NCI-H1048 (cell line): ENCODE data around the gene NTN5.
A peak's percentile ranks its signal among the peaks of the same experiment; 100 is the strongest.

Source experiments
- DNase-seq: peaks from one replicate; lab custom pipeline; 2025; lab: John Stamatoyannopoulos, UW

Gene NTN5

DNA sequence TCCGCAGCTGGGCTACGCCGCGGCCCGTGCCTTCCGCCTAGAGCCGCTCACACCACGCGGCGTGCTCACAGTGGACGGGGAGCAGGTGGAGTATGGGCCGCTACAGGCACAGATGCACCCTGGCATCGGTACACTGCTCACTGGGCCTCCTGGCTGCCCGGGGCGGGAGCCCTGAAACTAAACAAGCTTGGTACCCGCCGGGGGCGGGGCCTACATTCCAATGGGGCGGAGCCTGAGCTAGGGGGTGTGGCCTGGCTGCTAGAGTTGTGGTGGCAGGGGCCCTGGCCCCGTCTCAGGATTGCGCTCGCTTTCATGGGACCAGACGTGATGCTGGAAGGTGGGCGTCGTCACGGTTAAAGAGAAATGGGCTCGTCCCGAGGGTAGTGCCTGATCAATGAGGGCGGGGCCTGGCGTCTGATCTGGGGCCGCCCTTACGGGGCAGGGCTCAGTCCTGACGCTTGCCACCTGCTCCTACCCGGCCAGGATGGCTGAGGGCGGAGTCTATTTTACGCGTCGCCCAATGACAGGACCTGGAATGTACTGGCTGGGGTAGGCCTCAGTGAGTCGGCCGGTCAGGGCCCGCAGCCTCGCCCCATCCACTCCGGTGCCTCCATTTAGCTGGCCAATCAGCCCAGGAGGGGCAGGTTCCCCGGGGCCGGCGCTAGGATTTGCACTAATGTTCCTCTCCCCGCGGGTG lies 43.1 kb downstream of the NTN5 start:
- no peak for DNase-seq

DNA sequence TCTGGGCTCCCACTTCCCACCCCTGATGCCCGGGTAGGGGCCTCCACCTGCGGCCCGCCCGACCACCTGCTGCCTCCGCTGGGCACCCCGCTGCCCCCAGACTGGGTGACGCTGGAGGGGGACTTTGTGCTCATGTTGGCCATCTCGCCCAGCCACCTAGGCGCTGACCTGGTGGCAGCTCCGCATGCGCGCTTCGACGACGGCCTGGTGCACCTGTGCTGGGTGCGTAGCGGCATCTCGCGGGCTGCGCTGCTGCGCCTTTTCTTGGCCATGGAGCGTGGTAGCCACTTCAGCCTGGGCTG lies 43.6 kb downstream of the NTN5 start:
- no peak for DNase-seq

DNA sequence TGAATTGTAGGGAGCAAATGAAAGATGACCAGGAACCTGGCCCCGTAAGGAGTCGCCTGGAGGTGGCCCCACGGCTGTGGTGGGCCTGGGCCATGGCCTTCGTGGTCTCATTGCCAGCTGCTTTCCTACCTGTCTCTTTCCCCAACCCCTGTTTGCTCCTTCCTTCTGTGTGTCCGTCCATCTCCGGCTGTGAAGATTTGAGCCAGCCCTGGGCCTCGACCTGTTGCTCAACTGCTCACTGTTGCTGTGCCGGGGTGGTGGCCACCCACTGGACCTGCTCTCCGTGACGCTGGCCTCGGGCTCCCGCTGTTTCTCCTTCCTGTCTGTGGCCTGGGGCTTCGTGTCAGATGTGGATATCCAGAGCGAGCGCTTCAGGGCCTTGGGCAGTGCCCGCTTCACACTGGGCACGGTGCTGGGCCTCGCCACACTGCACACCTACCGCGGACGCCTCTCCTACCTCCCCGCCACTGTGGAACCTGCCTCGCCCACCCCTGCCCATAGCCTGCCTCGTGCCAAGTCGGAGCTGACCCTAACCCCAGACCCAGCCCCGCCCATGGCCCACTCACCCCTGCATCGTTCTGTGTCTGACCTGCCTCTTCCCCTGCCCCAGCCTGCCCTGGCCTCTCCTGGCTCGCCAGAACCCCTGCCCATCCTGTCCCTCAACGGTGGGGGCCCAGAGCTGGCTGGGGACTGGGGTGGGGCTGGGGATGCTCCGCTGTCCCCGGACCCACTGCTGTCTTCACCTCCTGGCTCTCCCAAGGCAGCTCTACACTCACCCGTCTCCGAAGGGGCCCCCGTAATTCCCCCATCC lies 44.1 kb downstream of the NTN5 start:
- no peak for DNase-seq

DNA sequence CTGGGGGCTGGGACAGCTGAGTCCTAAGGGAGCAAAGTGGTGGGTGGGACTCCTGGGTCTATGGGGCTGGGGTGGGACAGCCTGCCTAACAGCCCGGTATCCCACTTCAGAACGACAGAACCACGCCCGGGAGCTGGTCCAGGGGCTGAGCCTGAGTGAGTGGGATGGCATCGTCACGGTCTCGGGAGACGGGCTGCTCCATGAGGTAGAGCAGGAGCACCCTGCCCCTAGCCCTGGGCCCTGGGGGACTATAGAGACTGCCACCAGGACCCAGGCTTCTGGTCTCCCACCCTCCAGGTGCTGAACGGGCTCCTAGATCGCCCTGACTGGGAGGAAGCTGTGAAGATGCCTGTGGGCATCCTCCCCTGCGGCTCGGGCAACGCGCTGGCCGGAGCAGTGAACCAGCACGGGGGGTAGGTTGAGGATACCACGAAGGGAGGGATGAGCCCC lies 44.9 kb downstream of the NTN5 start:
- DNase-seq = no peak

DNA sequence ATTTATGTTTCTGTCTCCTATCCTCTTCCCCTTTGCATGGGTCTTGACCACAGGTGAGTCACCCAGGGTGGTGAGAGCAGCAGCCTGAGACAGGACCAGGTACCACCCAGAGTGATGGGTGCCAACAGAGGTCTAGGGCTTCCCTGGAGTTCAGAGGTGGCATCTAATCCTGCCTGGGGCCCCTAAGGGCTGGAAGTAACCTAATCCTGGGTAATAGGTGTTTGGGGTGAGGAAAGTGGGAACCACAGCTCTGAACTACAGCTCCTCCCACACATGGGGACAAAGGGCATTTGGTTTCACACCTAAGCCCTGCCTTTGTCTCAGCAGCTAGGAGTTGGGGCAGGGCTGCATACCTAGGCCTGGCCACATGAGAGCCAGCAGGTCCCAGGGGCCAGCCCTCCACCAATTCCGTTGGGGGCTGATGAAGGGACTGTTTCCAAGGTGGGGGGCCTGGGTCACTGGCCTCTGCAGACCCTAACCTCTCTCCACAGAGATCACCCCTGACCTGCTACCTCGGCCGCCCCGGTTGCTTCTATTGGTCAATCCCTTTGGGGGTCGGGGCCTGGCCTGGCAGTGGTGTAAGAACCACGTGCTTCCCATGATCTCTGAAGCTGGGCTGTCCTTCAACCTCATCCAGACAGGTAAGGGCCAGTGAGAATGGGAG lies 45.5 kb downstream of the NTN5 start:
- no peak for DNase-seq

DNA sequence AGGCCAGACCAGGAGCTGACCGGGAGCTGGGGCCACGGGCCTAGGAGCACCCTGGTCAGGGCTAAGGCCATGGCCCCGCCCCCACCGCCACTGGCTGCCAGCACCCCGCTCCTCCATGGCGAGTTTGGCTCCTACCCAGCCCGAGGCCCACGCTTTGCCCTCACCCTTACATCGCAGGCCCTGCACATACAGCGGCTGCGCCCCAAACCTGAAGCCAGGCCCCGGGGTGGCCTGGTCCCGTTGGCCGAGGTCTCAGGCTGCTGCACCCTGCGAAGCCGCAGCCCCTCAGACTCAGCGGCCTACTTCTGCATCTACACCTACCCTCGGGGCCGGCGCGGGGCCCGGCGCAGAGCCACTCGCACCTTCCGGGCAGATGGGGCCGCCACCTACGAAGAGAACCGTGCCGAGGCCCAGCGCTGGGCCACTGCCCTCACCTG lies 46.9 kb downstream of the NTN5 start:
- no peak for DNase-seq

DNA sequence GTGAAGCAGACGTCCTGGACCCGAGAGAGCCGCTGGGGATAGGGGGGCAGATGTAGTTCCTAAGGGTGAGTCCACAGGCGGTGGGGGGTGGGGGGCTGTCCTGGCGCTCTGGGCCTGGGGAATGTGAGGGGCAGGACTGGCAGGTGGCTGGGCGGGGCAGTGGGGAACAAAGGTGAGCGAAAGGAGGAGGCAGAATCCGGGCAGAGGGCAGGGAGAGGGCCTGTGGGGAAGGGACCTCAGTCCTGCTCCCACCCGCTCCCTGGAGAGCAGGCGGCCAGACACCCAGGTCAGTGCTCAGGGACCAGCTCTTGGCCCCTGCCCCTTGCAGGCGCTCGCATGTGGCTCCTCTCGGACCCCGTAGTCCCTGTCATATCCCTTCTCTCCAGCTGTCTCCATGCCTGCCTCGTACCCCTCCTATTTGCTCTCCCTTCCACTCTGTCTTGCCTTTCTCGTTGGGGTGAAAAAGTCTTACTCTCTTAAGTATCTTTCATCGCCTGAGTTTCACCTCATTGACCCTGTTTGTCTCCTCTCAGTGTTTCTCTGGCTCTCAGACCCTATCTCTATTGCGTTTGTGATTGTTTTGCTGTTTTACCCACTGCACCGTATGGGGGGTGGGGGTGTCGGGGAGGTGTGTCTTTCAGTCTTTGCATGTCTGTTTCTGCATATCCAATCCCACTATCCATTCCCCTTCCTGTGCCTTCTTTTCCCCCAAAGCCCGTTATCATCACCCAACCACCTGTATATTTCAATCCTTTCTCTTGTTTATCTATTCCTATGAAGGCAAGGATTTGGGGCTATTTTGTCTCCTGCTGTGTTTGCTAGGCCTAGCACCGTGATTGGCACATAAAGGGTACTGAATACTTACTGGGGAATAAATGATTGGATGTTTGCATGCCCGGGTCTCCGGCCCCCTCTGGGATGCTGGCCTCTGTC lies 47.8 kb downstream of the NTN5 start:
- DNase-seq = no peak

DNA sequence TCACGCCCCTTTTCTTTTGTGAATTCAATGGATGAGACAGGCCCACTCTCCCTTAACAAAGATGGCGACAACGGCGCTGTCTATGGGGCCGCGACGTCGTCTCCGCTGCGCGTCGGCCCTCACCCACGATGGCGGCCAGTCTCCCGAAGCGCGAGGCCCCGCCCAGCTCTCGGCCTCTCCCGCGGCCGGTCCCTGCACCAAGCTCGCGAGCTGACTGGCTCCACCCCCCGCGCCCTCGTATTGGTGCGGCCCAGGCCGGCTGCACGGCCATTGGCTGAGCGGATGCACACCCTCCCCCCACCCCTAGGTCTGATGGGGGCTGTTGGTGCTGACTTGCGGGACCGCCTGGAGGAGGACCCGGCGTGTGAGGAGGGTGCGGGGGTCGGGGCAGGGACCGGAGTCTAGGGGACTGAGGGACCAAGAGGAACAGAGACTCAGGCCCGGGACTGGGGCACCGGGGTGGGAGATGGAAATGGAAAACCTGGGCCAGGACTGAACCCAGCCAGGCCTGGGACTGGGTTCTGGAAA lies 48.7 kb downstream of the NTN5 start:
- peak; percentile 96 for DNase-seq

DNA sequence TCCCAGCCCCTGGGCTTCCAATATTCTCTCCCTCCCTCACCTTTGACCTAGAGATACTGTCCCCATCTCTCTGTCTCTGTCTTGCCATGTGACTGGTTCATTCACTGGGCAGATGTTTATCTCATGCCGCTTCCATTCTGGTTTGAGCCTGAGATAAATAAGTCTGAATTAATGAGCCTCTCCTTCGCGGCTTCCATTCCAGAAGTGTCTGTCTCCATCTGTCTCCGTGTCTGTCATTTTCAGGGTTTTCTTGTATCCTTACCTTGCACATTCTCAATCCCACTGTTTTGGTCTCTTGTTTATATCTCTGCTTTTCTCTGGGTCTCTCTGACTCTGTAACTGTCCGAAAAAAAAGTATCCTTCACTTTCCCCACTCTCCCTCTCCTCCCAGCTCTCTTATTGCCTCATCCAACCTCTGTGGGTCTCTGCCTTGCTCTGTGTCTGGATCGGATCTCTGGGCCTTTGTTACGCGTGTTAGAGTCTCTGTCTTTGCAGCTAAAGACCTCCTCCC lies 49.2 kb downstream of the NTN5 start:
- no peak for DNase-seq

DNA sequence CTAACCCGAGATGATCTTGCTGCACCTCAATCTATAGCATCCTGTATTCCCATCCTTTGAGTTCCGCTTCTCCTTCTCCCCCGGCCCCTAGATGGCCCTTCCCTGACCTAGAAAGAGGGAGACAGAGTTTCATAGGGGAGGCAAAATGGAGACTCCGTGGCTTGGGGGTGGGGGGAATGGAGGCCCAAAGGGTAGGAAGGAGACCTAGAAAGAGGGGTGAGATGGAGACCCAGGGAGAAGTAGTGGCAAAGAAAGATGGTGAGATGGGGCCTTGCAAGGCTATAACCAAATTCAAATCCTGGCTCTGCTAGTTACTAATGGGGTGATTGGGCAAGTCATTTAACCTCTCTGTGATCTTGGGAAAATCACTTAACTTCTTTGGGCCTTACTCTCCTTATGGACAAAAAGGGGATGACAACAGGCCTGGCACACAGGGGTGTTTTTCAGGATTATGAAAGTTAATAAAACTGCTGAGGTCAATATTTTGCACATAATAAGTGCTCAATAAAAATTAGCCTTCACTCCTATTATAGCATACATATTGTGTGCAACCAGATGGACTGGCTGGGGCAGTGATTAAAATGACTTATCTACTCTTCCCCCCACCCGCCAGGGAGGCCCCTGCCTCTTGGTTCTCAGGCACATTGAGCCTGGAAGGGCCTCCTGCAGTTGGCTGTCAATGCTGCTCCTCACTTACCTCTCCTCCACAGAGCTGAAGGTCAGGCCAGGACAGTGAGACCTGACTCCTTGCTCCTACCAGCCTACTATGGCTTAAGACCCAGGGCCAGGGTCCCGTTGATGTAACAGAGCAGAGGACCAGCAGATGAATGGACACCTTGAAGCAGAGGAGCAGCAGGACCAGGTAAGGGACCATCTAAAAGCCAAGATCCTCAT lies 52.9 kb downstream of the NTN5 start:
- DNase-seq = no peak

DNA sequence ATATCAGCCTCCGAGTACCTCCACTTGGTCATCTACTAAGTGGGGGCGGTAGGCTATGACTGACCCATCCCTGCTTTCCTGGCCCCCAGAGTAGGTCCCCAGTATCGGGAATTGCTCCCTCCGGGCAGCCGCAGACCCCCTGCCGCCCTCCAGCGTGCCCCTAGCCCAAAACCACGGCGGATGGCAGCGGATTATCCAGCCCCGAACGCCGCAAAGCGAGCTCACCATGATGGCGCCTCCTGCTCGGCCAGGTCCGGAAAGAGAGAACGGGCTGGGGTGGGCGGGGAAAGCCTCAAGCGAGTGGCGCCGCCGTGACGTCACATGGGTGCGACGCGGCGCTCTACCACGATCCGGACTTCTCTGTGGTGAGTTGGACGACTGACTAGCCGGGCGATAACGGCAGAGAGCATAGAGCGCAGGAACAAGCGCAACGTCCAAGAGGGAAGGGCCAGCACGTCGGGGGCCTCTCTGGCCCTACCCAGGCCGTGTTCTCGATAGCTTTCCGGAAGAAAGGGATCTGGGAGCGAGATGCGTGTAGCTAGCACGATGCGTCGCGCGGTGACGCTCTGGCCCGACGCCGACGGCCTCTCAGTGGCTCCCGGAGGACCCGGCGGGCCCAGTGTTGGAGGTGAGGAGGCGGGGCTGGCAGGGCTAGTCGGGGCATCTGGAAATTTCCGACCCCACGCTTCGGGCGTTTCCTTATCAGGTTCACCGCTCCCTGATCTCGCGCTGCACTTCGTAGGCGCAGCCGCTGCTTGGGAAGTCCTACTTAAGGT lies 53.7 kb downstream of the NTN5 start, which contains the start of the genes RPL18 and SPHK2:
Gene RPL18 (minus strand): TSS at position 263 of the 776 bp plus-strand sequence. CDS start 35 bp downstream, at position 228.
Gene SPHK2 (plus strand): TSS at position 591 of the 776 bp plus-strand sequence. CDS start 1,009 bp downstream, outside the sequence.
- peak; percentile 94 for DNase-seq

DNA sequence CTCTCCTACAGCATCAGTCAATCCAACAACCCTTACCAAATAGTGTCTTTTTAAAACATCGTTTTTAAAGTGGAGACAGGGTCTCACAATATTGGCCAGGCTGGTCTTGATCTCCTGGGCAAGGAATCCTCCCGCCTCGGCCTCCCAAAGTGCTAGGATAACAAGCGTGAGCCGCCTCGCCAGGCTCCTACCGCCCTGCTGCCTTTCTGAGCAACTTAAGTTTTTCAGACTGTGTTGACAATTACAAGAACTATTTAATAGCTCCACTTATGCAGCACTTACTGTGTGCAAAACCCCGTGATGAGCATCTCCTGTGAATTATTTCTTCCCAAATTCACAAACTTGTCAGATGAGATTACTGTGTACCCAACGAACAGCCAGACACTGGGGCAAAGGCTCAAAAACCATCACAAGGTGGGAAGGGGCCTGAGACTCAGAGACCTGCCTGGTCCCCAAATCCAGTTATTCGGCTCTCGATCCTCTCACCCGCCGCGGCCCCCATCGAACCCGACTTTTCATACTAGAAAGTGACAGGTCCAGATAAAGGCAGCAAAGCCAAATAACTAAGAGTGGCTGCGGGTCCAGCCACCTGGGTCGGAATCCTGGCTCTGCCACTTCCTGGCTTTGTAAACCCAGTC lies 54.4 kb downstream of the NTN5 start:
- no peak for DNase-seq

DNA sequence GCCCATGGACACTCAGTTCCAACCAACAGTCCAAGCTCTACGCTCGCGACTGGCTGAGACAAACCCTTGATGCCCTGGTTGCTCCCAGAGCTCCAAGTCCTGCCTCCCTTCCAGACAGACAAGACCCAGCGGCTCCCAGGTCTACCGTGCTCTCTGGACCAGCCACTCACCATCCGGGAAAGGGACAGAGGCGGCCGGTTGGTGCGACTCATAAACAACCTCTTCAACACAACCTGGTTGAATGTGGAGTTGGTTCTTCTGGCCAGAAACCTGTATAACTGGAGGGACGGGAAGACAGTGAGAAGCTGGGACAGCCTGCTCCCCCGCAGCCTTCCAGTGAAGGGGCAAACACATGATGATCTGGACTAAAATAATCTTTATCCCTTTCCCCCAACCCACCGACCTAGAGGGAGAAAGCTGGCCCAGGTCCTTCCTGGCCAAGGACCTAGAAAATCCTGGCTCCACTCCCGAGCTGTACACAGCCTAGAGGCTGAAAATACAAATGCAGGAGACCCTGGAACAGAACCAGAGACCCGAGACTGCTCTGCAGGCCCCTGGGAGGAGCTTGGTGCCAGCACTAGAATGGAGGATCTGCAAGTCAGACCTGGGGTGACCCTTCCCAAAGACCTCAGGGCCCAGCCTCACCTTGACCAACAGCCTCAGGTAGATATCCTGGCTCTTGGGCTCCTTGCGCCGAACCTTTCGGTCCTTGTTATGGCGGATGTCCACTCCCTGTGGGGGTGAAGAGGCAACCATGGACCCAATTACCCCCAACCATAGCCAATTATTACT lies 55.5 kb downstream of the NTN5 start:
- no peak for DNase-seq

DNA sequence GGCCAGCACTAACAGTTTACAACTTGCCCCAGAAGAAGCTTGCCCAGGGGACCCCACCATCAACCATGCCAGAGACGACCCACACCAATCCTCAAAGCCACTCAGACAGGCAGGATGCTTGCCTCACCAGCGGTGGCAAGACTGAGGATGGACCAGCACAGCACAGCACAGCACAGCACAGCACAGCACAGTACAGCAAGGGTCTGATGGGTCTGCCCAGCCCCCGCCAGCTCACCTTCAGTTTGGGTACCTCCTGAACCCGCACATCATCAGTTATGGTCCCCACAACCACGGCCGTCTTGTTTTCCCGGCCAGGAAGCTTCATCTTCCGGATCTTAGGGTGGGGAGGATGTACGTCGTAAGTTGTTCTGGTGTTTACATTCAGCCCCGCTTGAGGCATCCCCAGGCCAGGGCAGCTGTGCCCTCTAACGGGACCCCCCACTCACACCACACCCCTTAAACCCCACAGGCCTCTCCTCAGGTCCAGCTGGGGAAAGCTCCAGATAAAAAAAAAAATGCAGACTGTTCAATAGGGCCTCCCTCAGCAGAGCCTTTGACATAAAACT lies 56.2 kb downstream of the NTN5 start:
- no peak for DNase-seq

DNA sequence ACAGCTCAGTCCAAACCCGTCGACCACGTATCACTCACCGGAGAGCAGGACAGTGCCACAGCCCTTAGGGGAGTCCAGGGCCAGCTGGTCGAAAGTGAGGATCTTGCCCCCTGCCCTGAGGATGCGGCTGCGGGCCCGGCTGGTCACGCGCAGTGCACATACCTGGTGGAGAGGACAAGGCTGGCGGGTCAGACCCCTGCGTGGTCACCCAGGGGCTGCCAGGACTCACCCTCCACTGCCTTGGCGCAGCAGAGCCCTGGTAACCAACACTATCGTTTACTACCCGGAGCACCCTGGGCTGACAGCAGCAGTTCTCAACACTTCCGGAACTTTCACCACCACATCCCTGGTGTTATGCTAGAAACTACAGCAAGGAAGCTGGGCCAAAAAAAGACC lies 56.8 kb downstream of the NTN5 start:
- no peak for DNase-seq

DNA sequence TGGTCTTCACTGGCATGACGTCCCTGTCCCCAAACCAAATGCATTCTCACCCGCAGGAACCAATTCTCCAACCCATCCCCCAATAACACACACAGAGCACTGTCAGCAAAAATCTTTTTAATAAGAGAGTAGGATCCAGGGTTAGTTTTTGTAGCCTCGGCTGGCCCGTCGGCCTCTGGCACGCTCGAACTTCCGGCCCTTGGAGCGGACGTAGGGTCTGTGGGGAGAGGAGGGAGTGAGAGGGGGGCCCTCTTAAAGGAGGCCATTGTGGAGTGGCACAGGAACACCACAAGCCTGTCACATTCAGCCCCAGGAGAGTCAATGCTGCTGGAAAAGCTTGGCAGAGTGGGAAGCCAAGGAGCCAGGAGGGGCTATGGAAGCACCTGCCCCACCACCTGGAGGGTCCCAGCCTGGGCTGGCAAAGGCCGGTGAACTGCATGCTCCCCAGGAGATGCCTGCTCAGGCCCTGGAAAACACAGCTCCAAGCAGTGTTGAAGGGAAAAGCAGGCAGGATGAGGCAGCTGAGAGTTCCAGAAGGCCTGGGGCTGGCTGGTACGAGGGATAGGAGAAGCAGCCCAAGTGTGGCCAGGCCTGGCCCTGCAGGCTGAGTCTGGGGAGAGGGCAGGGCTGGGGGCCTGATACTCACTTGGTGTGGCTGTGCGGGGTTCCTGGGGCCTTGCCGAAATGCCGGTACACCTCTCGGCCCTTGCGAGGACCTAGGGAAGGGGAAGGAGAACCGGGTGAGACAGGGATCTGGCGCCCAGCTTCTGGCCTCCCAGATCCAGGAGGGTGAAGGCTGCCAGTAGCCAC lies 57.4 kb downstream of the NTN5 start:
- no peak for DNase-seq
